Activated gamma-delta T cell treated with anti-CD3 and anti-CD28 coated beads, Interleukin-2, amount 50 U/mL, for 16 hours (primary cell): Measurements from ENCODE around the gene BLID.

Source experiments
- DNase-seq: peaks from one replicate; pipeline ENCODE4 v3.0.0-alpha.2; 2020; ENCODE audit warnings: low read depth

BLID gene

GRCh38 chr11:122139595-122139866 lies 23.5 kb upstream of the BLID start:
- DNase-seq: no peak

GRCh38 chr11:122138744-122139594 lies 23.0 kb upstream of the BLID start:
- DNase-seq: no peak

- no peak for DNase-seq
Measured at GRCh38 chr11:122137078-122137793, 21.2 kb upstream of the BLID start.

- DNase-seq: no peak
Measured at GRCh38 chr11:122131126-122131525, 15.1 kb upstream of the BLID start.

GRCh38 chr11:122128146-122128545 lies 12.1 kb upstream of the BLID start:
- DNase-seq: no peak

GRCh38 chr11:122127020-122127419 lies 11.0 kb upstream of the BLID start:
- DNase-seq: no peak

GRCh38 chr11:122126024-122126688 lies 10.1 kb upstream of the BLID start:
- DNase-seq: no peak

GRCh38 chr11:122123263-122123929 lies 7.4 kb upstream of the BLID start:
- no peak for DNase-seq

- DNase-seq: no peak
Measured at GRCh38 chr11:122122179-122122578, 6.2 kb upstream of the BLID start.

GRCh38 chr11:122120096-122120495 lies 4.1 kb upstream of the BLID start:
- no peak for DNase-seq

GRCh38 chr11:122116591-122116990 lies 576 bp upstream of the BLID start:
- DNase-seq: no peak

GRCh38 chr11:122114976-122115375 lies 1.0 kb downstream of the BLID start:
- DNase-seq: no peak

GRCh38 chr11:122113836-122114825 lies 1.9 kb downstream of the BLID start:
- DNase-seq: no peak

- no peak for DNase-seq
Measured at GRCh38 chr11:122112470-122113365, 3.3 kb downstream of the BLID start.

GRCh38 chr11:122109932-122110331 lies 6.1 kb downstream of the BLID start:
- DNase-seq: no peak

- no peak for DNase-seq
Measured at GRCh38 chr11:122108828-122109227, 7.2 kb downstream of the BLID start.

- no peak for DNase-seq
Measured at GRCh38 chr11:122108192-122108799, 7.7 kb downstream of the BLID start.

GRCh38 chr11:122107566-122107965 lies 8.4 kb downstream of the BLID start:
- DNase-seq: no peak

GRCh38 chr11:122107045-122107444 lies 9.0 kb downstream of the BLID start:
- DNase-seq: no peak
